ENCODE results near the gene DHRS1. TPM values are rescaled to one million over a fixed set of nuclear protein-coding genes. Genes with fewer than 3 reads are reported as not detected.

Gene DHRS1
- total RNA-seq, 1 donor from 2014 or later, result 26.5 TPM

DNA sequence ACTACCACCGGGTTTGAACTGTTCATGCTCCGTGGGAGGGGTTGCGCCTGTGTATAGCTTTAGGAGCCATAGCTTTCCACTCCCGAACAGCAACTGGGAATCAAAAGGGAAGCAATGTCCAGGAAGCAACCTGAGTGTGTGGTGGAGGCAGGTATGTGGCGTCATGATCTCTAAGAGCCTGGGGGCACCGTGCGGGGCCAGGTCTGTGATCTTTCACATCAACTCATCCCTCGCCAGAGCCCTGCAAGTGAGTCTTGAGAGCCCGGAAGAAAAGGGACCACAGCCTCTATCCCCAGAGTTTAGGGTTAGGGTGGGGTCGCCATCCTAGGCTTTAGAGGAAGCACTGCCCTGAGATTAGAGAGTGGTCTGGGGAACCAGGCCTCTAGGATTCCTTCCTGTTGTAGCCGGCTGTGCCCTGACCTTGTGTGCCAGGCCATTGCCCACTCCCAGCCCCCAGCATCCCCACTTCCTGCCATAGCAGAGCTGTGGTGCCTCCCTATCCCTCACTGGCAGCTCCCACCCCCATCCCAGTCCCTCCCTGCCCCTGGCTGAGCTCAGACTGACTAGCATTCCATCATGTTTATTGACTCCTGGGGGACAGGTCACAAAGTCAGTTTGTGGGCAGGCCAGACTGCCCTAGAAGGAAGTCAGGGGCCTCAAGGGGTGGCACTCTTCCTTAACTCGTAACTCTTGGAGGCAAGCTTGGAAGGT lies 36.0 kb upstream of the DHRS1 start:
- Histone ChIP-seq H3K36me3 (ENCODE audit: insufficient read depth, low read length) (no peaks in the 10 kb centered on the region), H3K9ac (ENCODE audit: low read length) (no peak overlapping the region), H3K4me3 (ENCODE audit: insufficient read depth, low read depth, low read length) (no peak overlapping the region), H4K20me1 (ENCODE audit: insufficient read depth, low read length) (no peaks in the 10 kb centered on the region), H3K27ac (ENCODE audit: low read depth, low read length) (no peak overlapping the region), H2AFZ (ENCODE audit: low read depth, low read length) (no peak overlapping the region), H3K9me3 (ENCODE audit: insufficient read depth, low read depth, low read length) (no peaks in the 10 kb centered on the region), H3K79me2 (ENCODE audit: insufficient read depth, low read length) (no peaks in the 10 kb centered on the region), H3K27me3 (ENCODE audit: insufficient read depth, low read length) (peaks cover 64% of the 10 kb centered on the region), H3K4me1 (ENCODE audit: insufficient read depth, low read length) (peaks cover 16% of the 10 kb centered on the region), H3K4me2 (ENCODE audit: low read length) (no peak overlapping the region)
- TF ChIP-seq EZH2 (IDR thresholded peaks at IDR 0.05; ENCODE audit: insufficient read depth, low read length), result no peak
- TF ChIP-seq, protein P1, sequence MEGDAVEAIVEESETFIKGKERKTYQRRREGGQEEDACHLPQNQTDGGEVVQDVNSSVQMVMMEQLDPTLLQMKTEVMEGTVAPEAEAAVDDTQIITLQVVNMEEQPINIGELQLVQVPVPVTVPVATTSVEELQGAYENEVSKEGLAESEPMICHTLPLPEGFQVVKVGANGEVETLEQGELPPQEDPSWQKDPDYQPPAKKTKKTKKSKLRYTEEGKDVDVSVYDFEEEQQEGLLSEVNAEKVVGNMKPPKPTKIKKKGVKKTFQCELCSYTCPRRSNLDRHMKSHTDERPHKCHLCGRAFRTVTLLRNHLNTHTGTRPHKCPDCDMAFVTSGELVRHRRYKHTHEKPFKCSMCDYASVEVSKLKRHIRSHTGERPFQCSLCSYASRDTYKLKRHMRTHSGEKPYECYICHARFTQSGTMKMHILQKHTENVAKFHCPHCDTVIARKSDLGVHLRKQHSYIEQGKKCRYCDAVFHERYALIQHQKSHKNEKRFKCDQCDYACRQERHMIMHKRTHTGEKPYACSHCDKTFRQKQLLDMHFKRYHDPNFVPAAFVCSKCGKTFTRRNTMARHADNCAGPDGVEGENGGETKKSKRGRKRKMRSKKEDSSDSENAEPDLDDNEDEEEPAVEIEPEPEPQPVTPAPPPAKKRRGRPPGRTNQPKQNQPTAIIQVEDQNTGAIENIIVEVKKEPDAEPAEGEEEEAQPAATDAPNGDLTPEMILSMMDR (IDR thresholded peaks at IDR 0.05; ENCODE audit: insufficient read depth, low read depth, low read length), result no peak
- Mint-ChIP-seq H3K27ac (ENCODE audit: unreplicated experiment) (no peak overlapping the region), H3K9me3 (ENCODE audit: unreplicated experiment) (peaks cover 10% of the 10 kb centered on the region), H3K36me3 (ENCODE audit: low read depth, unreplicated experiment) (peaks cover 2% of the 10 kb centered on the region), H3K27me3 (ENCODE audit: low read depth, unreplicated experiment) (peaks cover 79% of the 10 kb centered on the region), H3K4me1 (ENCODE audit: low read depth, unreplicated experiment) (no peaks in the 10 kb centered on the region), H3K4me3 (ENCODE audit: unreplicated experiment) (peak overlapping the region; percentile 34)
- DNase-seq (ENCODE audit: low read depth) (no peak), FAIRE-seq (no peak)

DNA sequence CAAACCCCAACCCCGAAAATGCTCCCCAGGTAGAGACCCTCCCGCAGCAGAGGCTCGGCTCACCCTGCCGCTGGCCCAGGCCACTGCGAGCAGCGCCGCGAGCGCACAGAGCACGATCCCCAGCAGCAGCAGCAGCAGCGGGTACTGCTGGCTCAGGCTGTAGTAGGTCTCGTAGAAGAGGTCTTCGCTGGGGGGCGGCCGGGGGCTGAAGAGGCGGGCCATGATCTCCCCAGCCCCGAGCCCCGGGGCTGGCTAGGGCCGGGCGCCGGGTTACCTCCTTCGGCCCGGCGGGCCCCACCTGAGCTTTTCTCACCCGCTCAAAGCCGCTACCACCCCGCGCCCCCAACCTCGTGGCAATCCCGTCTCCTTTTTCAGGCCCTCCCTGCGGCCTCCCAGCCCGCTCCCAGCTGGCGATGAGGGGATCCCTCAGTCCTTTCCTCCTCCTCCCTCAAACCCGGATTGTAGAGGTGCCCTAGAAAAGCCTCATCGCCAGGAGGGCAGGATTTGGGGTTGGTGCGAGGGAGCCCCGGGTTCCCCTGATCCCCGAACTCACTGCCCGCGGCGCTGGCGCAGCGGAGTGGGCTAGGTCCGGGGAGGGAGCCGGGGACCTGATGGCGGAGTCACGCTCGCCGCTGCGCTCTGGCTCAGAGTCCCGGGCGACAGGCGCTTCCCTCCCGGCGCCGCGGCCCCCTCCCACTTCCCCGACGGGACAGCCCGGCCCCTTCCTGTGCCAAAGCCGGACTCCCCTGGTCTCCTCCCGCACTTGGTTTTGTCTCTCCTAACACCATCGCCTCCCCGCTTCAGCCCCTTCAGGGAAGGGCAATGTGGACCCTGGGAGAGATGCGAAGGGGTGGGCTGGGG lies 35.1 kb upstream of the DHRS1 start, which contains the start of gene ADCY4:
Gene ADCY4 (minus strand): TSS at position 641 of the 861 bp plus-strand sequence. CDS start 419 bp downstream, at position 222.
- H4K20me1 ChIP-seq (ENCODE audit: insufficient read depth, low read length), result no peaks in the 10 kb centered on the region
- H2AFZ ChIP-seq (ENCODE audit: low read depth, low read length), result peak within 1 kb of the TSS; percentile 49
- peaks cover 16% of the 10 kb centered on the region for H3K4me1 ChIP-seq (ENCODE audit: insufficient read depth, low read length)
- DNase-seq (ENCODE audit: low read depth) (no peak), FAIRE-seq (no peak)
- Mint-ChIP-seq H3K27me3 (ENCODE audit: low read depth, unreplicated experiment) (peaks cover 77% of the 10 kb centered on the region), H3K4me3 (ENCODE audit: unreplicated experiment) (peak within 1 kb of the TSS; percentile 34), H3K27ac (ENCODE audit: unreplicated experiment) (no peak within 1 kb of the TSS), H3K36me3 (ENCODE audit: low read depth, unreplicated experiment) (peaks cover 2% of the 10 kb centered on the region), H3K4me1 (ENCODE audit: low read depth, unreplicated experiment) (no peaks in the 10 kb centered on the region), H3K9me3 (ENCODE audit: unreplicated experiment) (peaks cover 7% of the 10 kb centered on the region)
- H3K4me3 ChIP-seq (ENCODE audit: insufficient read depth, low read depth, low read length), result peak within 1 kb of the TSS; percentile 20
- H3K79me2 ChIP-seq (ENCODE audit: insufficient read depth, low read length), result no peaks in the 10 kb centered on the region
- H3K9me3 ChIP-seq (ENCODE audit: insufficient read depth, low read depth, low read length), result no peaks in the 10 kb centered on the region
- no peak within 1 kb of the TSS for H3K27ac ChIP-seq (ENCODE audit: low read depth, low read length)
- H3K4me2 ChIP-seq (ENCODE audit: low read length), result peak within 1 kb of the TSS; percentile 72
- H3K27me3 ChIP-seq (ENCODE audit: insufficient read depth, low read length), result peaks cover 56% of the 10 kb centered on the region
- TF ChIP-seq, protein P1 (IDR thresholded peaks at IDR 0.05; ENCODE audit: insufficient read depth, low read depth, low read length), result no peak
- TF ChIP-seq EZH2 (IDR thresholded peaks at IDR 0.05; ENCODE audit: insufficient read depth, low read length), result peak; percentile 70
- H3K9ac ChIP-seq (ENCODE audit: low read length), result no peak within 1 kb of the TSS
- H3K36me3 ChIP-seq (ENCODE audit: insufficient read depth, low read length), result no peaks in the 10 kb centered on the region

Data from astrocyte (in vitro differentiated cells and primary cell).